ENCODE data around the gene AGA.

The AGA gene

GRCh38 chr4:177441803-177442622, at the start of gene AGA:
Gene AGA, minus strand, starts transcription at chr4:177442437. Its CDS starts 62 bp downstream, at chr4:177442375.
- no peak for FAIRE-seq

- no peak for FAIRE-seq
Observed at GRCh38 chr4:177492022-177492421, 49.8 kb upstream of the AGA start.

GRCh38 chr4:177490769-177491168, 48.5 kb upstream of the AGA start:
- no peak for FAIRE-seq

GRCh38 chr4:177489471-177490246, 47.4 kb upstream of the AGA start:
- FAIRE-seq = no peak

GRCh38 chr4:177487977-177488376, 45.7 kb upstream of the AGA start:
- FAIRE-seq = no peak

- FAIRE-seq = no peak
Observed at GRCh38 chr4:177485528-177485927, 43.3 kb upstream of the AGA start.

- FAIRE-seq = no peak
Observed at GRCh38 chr4:177484613-177485021, 42.4 kb upstream of the AGA start.

GRCh38 chr4:177483760-177484159, 41.5 kb upstream of the AGA start:
- FAIRE-seq = no peak

- no peak for FAIRE-seq
Observed at GRCh38 chr4:177483271-177483670, 41.0 kb upstream of the AGA start.

GRCh38 chr4:177482367-177482766, 40.1 kb upstream of the AGA start:
- no peak for FAIRE-seq

- FAIRE-seq = no peak
Observed at GRCh38 chr4:177480795-177481194, 38.6 kb upstream of the AGA start.

- no peak for FAIRE-seq
Observed at GRCh38 chr4:177479063-177479462, 36.8 kb upstream of the AGA start.

- no peak for FAIRE-seq
Observed at GRCh38 chr4:177478496-177478895, 36.3 kb upstream of the AGA start.

- no peak for FAIRE-seq
Observed at GRCh38 chr4:177473991-177474390, 31.8 kb upstream of the AGA start.

- FAIRE-seq = no peak
Observed at GRCh38 chr4:177464026-177464425, 21.8 kb upstream of the AGA start.

- no peak for FAIRE-seq
Observed at GRCh38 chr4:177461606-177462005, 19.4 kb upstream of the AGA start.

GRCh38 chr4:177460460-177460859, 18.2 kb upstream of the AGA start:
- FAIRE-seq = no peak

- FAIRE-seq = no peak
Observed at GRCh38 chr4:177455561-177455970, 13.3 kb upstream of the AGA start.

- FAIRE-seq = no peak
Observed at GRCh38 chr4:177453116-177453515, 10.9 kb upstream of the AGA start.

- FAIRE-seq = no peak
Observed at GRCh38 chr4:177451108-177451500, 8.9 kb upstream of the AGA start.

GRCh38 chr4:177450426-177451107, 8.3 kb upstream of the AGA start:
- no peak for FAIRE-seq

GRCh38 chr4:177448850-177449249, 6.6 kb upstream of the AGA start:
- no peak for FAIRE-seq

GRCh38 chr4:177447417-177448004, 5.3 kb upstream of the AGA start:
- no peak for FAIRE-seq
